ENCODE results near the gene ADPRHL1. TPM values are rescaled to one million over a fixed set of nuclear protein-coding genes. Genes with fewer than 3 reads are reported as not detected.

ADPRHL1 gene
- total RNA-seq, 1 donor from 2014 or later: 0.22 TPM

GRCh38 chr13:113442985-113443362, 10.3 kb downstream of the ADPRHL1 start:
- H3K36me3 ChIP-seq: no peaks in the 10 kb centered on the region
- H4K20me1 ChIP-seq (ENCODE audit: low read depth): no peaks in the 10 kb centered on the region
- TF ChIP-seq EZH2 (IDR thresholded peaks at IDR 0.05) (no peak), EZH2phosphoT487 (IDR thresholded peaks at IDR 0.05) (no peak)
- TF ChIP-seq, protein P1, sequence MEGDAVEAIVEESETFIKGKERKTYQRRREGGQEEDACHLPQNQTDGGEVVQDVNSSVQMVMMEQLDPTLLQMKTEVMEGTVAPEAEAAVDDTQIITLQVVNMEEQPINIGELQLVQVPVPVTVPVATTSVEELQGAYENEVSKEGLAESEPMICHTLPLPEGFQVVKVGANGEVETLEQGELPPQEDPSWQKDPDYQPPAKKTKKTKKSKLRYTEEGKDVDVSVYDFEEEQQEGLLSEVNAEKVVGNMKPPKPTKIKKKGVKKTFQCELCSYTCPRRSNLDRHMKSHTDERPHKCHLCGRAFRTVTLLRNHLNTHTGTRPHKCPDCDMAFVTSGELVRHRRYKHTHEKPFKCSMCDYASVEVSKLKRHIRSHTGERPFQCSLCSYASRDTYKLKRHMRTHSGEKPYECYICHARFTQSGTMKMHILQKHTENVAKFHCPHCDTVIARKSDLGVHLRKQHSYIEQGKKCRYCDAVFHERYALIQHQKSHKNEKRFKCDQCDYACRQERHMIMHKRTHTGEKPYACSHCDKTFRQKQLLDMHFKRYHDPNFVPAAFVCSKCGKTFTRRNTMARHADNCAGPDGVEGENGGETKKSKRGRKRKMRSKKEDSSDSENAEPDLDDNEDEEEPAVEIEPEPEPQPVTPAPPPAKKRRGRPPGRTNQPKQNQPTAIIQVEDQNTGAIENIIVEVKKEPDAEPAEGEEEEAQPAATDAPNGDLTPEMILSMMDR (IDR thresholded peaks at IDR 0.05): no peak
- H3K27ac Mint-ChIP-seq: no peak overlapping the region
- no peaks in the 10 kb centered on the region for H3F3A ChIP-seq (ENCODE audit: low read depth)
- H3K4me1 ChIP-seq: no peaks in the 10 kb centered on the region
- no peak for DNase-seq (ENCODE audit: low spot score)
- H3K27me3 Mint-ChIP-seq (ENCODE audit: insufficient read depth, low read depth): peaks cover 2% of the 10 kb centered on the region
- no peaks in the 10 kb centered on the region for H3K27me3 ChIP-seq
- peak overlapping the region; percentile 21 for H3K4me3 Mint-ChIP-seq
- H3K4me3 ChIP-seq: no peak overlapping the region
- peaks cover 2% of the 10 kb centered on the region for H3K9me3 Mint-ChIP-seq
- no peaks in the 10 kb centered on the region for H3K9me3 ChIP-seq (ENCODE audit: low read depth)
- H3K79me2 ChIP-seq (ENCODE audit: low read depth): no peaks in the 10 kb centered on the region
- no peak overlapping the region for H3K27ac ChIP-seq
- no peak overlapping the region for H2AFZ ChIP-seq (replicated peaks)
- H3K36me3 Mint-ChIP-seq: peaks cover 26% of the 10 kb centered on the region
- H3K4me2 ChIP-seq: no peak overlapping the region
- no peaks in the 10 kb centered on the region for H3K4me1 Mint-ChIP-seq
- H3K9ac ChIP-seq: no peak overlapping the region

DNA sequence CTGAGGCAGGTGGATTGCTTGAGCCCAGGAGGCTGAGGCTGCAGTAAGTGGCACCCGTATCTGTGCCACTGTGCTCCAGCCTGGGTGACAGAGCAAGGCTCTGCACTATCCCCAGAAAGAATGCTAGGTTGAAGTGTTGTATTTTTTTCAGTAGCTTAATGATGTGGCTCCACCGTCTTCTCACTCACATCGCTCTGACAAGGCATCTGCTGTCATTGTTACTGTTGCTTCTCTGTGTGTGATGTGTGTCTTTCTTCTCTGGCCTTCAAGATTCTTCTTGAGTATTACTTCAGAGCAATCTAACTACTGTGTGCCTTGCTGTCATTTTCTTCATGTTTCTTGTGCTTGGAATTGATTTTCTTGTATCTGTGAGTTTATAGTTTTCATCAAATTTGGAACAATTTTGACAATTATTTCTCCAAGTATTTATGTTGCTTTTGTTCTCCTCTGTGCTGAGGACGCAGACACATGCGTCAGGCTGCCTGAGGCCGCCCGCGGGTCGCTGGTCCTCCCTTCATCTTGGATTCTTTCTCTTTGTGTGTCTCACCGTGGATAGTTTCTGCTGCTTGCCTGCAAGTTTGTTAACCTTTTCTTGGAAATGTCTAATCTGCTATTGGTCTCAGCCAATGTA, 10.8 kb downstream of the ADPRHL1 start:
- no peak for TF ChIP-seq EZH2phosphoT487 (IDR thresholded peaks at IDR 0.05)
- TF ChIP-seq, protein P1 (IDR thresholded peaks at IDR 0.05): no peak
- TF ChIP-seq EZH2 (IDR thresholded peaks at IDR 0.05): no peak
- H3K9me3 Mint-ChIP-seq: peaks cover 2% of the 10 kb centered on the region
- no peaks in the 10 kb centered on the region for H4K20me1 ChIP-seq (ENCODE audit: low read depth)
- DNase-seq (ENCODE audit: low spot score): no peak
- no peak overlapping the region for H3K4me3 Mint-ChIP-seq
- H3K36me3 Mint-ChIP-seq: peaks cover 24% of the 10 kb centered on the region
- no peak overlapping the region for H3K27ac Mint-ChIP-seq
- H3K4me3 ChIP-seq: no peak overlapping the region
- H3K79me2 ChIP-seq (ENCODE audit: low read depth): no peaks in the 10 kb centered on the region
- no peaks in the 10 kb centered on the region for H3K36me3 ChIP-seq
- no peaks in the 10 kb centered on the region for H3K27me3 ChIP-seq
- peaks cover 2% of the 10 kb centered on the region for H3K27me3 Mint-ChIP-seq (ENCODE audit: insufficient read depth, low read depth)
- H3K4me1 Mint-ChIP-seq: no peaks in the 10 kb centered on the region
- H3K27ac ChIP-seq: no peak overlapping the region
- no peaks in the 10 kb centered on the region for H3K4me1 ChIP-seq
- H3K4me2 ChIP-seq: no peak overlapping the region
- H3F3A ChIP-seq (ENCODE audit: low read depth): no peaks in the 10 kb centered on the region
- H3K9ac ChIP-seq: no peak overlapping the region
- no peak overlapping the region for H2AFZ ChIP-seq (replicated peaks)
- H3K9me3 ChIP-seq (ENCODE audit: low read depth): no peaks in the 10 kb centered on the region

DNA sequence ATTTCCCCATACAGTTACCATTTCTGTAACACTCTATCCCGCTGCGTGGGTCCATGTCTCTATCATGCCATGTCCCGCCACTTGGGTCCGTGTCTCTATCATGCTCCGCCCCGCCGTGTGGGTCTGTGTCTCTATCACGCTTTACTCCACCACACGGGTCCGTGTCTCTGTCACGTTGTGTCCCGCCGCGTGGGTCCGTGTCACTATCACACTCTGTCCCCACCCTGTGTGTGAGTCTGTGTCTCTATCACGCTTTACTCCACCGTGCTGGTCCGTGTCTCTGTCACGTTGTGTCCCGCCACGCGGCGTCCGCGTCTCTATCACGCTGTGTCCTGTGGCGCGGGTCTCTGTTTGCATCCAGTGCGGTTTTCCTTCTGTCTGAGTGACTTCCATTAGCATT, 11.6 kb downstream of the ADPRHL1 start:
- Histone ChIP-seq H3K4me1 (no peaks in the 10 kb centered on the region), H2AFZ (replicated peaks) (no peak overlapping the region), H3K79me2 (ENCODE audit: low read depth) (no peaks in the 10 kb centered on the region), H3K27me3 (no peaks in the 10 kb centered on the region), H4K20me1 (ENCODE audit: low read depth) (no peaks in the 10 kb centered on the region), H3K4me3 (no peak overlapping the region), H3F3A (ENCODE audit: low read depth) (no peaks in the 10 kb centered on the region), H3K27ac (no peak overlapping the region), H3K4me2 (no peak overlapping the region), H3K9ac (no peak overlapping the region), H3K36me3 (no peaks in the 10 kb centered on the region), H3K9me3 (ENCODE audit: low read depth) (no peaks in the 10 kb centered on the region)
- no peaks in the 10 kb centered on the region for H3K4me1 Mint-ChIP-seq
- no peak for DNase-seq (ENCODE audit: low spot score)
- H3K9me3 Mint-ChIP-seq: peaks cover 2% of the 10 kb centered on the region
- no peak overlapping the region for H3K4me3 Mint-ChIP-seq
- TF ChIP-seq EZH2phosphoT487 (IDR thresholded peaks at IDR 0.05) (no peak), EZH2 (IDR thresholded peaks at IDR 0.05) (no peak)
- TF ChIP-seq, protein P1 (IDR thresholded peaks at IDR 0.05): no peak
- H3K27me3 Mint-ChIP-seq (ENCODE audit: insufficient read depth, low read depth): peaks cover 2% of the 10 kb centered on the region
- no peak overlapping the region for H3K27ac Mint-ChIP-seq
- peaks cover 22% of the 10 kb centered on the region for H3K36me3 Mint-ChIP-seq
